SW480 (cell line): ENCODE measurements around the gene CEACAM18.
"Not testable (repeated sequence)": the region's sequence is repeated elsewhere in the genome, so short reads cannot be mapped to it uniquely, and the experiment has no call there.

Experiments used
- DNase-seq: peaks from one replicate; pipeline ENCODE4 v3.0.0-alpha.2; 2016; ENCODE audit warnings: low spot score

CEACAM18 gene

GRCh38 chr19:51461723-51462161 is 16.6 kb upstream of the CEACAM18 start:
- DNase-seq: no peak

- DNase-seq: no peak
Measured at GRCh38 chr19:51462276-51462675, 16.1 kb upstream of the CEACAM18 start.

- DNase-seq: no peak
Measured at GRCh38 chr19:51462681-51463080, 15.7 kb upstream of the CEACAM18 start.

GRCh38 chr19:51463976-51464581 is 14.3 kb upstream of the CEACAM18 start:
- not testable (repeated sequence) for DNase-seq

GRCh38 chr19:51466723-51467122 is 11.6 kb upstream of the CEACAM18 start:
- DNase-seq: no peak

- DNase-seq: no peak
Measured at GRCh38 chr19:51467864-51468544, 10.3 kb upstream of the CEACAM18 start.

- DNase-seq: no peak
Measured at GRCh38 chr19:51468545-51468920, 9.8 kb upstream of the CEACAM18 start.

GRCh38 chr19:51469162-51469561 is 9.2 kb upstream of the CEACAM18 start:
- no peak for DNase-seq

- no peak for DNase-seq
Measured at GRCh38 chr19:51469629-51470028, 8.7 kb upstream of the CEACAM18 start.

GRCh38 chr19:51470966-51471365 is 7.4 kb upstream of the CEACAM18 start:
- DNase-seq: no peak

GRCh38 chr19:51471527-51471926 is 6.8 kb upstream of the CEACAM18 start:
- no peak for DNase-seq

GRCh38 chr19:51472607-51473006 is 5.7 kb upstream of the CEACAM18 start:
- no peak for DNase-seq

GRCh38 chr19:51473009-51473707 is 5.2 kb upstream of the CEACAM18 start:
- DNase-seq: peak; percentile 80

GRCh38 chr19:51476164-51476563 is 2.2 kb upstream of the CEACAM18 start:
- DNase-seq: no peak

GRCh38 chr19:51477344-51477743 is 995 bp upstream of the CEACAM18 start:
- no peak for DNase-seq

GRCh38 chr19:51479531-51480331 is 1.4 kb downstream of the CEACAM18 start:
- DNase-seq: no peak

- peak; percentile 34 for DNase-seq
Measured at GRCh38 chr19:51480590-51480989, 2.3 kb downstream of the CEACAM18 start.

- DNase-seq: no peak
Measured at GRCh38 chr19:51485960-51486660, 7.8 kb downstream of the CEACAM18 start.

- no peak for DNase-seq
Measured at GRCh38 chr19:51488491-51488890, 10.2 kb downstream of the CEACAM18 start.

GRCh38 chr19:51489113-51489512 is 10.8 kb downstream of the CEACAM18 start:
- no peak for DNase-seq

- no peak for DNase-seq
Measured at GRCh38 chr19:51490676-51491075, 12.3 kb downstream of the CEACAM18 start.

GRCh38 chr19:51491586-51491985 is 13.2 kb downstream of the CEACAM18 start:
- DNase-seq: no peak
